ENCODE data around the gene CKS2. TPM values are rescaled to one million over a fixed set of nuclear protein-coding genes. Genes with fewer than 3 reads are reported as not detected.

Gene CKS2
- total RNA-seq, 1 donor from 2014 or later: 11.6 TPM

DNA sequence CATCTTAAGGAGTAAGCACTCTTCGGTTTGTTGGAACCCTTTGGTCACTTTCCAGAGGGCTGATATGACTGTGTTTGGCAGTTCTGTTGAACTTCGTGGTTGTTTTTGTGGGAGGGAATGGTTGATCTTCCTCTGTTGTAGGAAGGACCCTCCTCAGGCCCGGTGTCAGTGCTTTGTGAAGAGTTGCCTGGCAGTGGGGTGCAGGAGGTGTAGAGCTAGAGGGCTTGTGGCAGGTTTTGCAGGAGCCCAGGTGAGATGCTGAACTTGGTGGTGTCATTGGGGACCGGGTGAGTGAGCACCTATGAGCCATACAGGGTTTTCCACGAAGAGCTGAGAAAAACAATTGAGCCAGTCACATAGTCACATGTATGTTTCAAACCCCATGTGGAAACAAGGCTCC lies 34.5 kb downstream of the CKS2 start:
- Histone ChIP-seq H3K27ac (replicated peaks) (no peak overlapping the region), H3K4me3 (no peak overlapping the region), H3K9me3 (replicated peaks) (no peaks in the 10 kb centered on the region), H3K4me1 (no peaks in the 10 kb centered on the region), H3K27me3 (ENCODE audit: low read depth) (no peaks in the 10 kb centered on the region), H3K36me3 (peaks cover 100% of the 10 kb centered on the region)
- no peak for TF ChIP-seq CTCF (IDR thresholded peaks at IDR 0.05; ENCODE audit: borderline replicate concordance)
- DNase-seq: no peak
- intact Hi-C loops (cut with micrococcal nuclease): no loop called here

DNA sequence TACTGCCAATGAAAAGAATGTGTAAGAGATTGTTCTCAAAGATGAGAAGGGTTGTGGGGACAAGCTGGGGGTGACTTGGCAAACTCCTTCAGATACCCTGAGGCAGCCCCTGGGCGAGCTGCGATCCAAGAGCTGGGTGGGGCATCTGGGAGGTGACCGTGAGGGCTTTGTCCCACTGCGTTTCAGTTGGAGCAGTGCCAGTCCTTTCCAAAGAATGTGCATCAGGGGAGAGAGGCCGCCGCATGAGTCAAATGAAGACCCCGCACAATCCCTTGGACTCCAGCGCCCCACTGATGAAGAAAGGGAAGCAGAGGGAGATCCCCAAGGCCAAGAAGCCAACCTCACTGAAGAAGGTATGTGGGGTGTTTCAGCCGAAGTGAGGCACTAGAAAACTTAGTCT lies 35.7 kb downstream of the CKS2 start:
- no peak for DNase-seq
- TF ChIP-seq CTCF (IDR thresholded peaks at IDR 0.05; ENCODE audit: borderline replicate concordance): no peak
- no peak overlapping the region for H3K4me3 ChIP-seq
- H3K27me3 ChIP-seq (ENCODE audit: low read depth): no peaks in the 10 kb centered on the region
- no peak overlapping the region for H3K27ac ChIP-seq (replicated peaks)
- no peaks in the 10 kb centered on the region for H3K9me3 ChIP-seq (replicated peaks)
- peaks cover 7% of the 10 kb centered on the region for H3K4me1 ChIP-seq
- peaks cover 100% of the 10 kb centered on the region for H3K36me3 ChIP-seq
- intact Hi-C loops (cut with micrococcal nuclease): no loop called here

- Histone ChIP-seq H3K27ac (replicated peaks) (no peak overlapping the region), H3K9me3 (replicated peaks) (no peaks in the 10 kb centered on the region), H3K4me3 (no peak overlapping the region), H3K27me3 (ENCODE audit: low read depth) (no peaks in the 10 kb centered on the region), H3K4me1 (peaks cover 17% of the 10 kb centered on the region), H3K36me3 (peaks cover 100% of the 10 kb centered on the region)
- no peak for DNase-seq
- intact Hi-C loops (cut with micrococcal nuclease): no loop called here
- no peak for TF ChIP-seq CTCF (IDR thresholded peaks at IDR 0.05; ENCODE audit: borderline replicate concordance)
Observed at GRCh38 chr9:89347651-89348050, 36.7 kb downstream of the CKS2 start.

GRCh38 chr9:89349607-89350006 lies 38.6 kb downstream of the CKS2 start:
- Histone ChIP-seq H3K4me1 (peaks cover 36% of the 10 kb centered on the region), H3K27ac (replicated peaks) (no peak overlapping the region), H3K27me3 (ENCODE audit: low read depth) (no peaks in the 10 kb centered on the region), H3K4me3 (no peak overlapping the region), H3K9me3 (replicated peaks) (no peaks in the 10 kb centered on the region), H3K36me3 (peaks cover 100% of the 10 kb centered on the region)
- DNase-seq: no peak
- TF ChIP-seq CTCF (IDR thresholded peaks at IDR 0.05; ENCODE audit: borderline replicate concordance): no peak
- intact Hi-C loops (cut with micrococcal nuclease): no loop called here

- H3K4me3 ChIP-seq: no peak overlapping the region
- TF ChIP-seq CTCF (IDR thresholded peaks at IDR 0.05; ENCODE audit: borderline replicate concordance): no peak
- DNase-seq: no peak
- no peaks in the 10 kb centered on the region for H3K9me3 ChIP-seq (replicated peaks)
- H3K4me1 ChIP-seq: peaks cover 37% of the 10 kb centered on the region
- H3K36me3 ChIP-seq: peaks cover 100% of the 10 kb centered on the region
- intact Hi-C loops (cut with micrococcal nuclease): no loop called here
- H3K27me3 ChIP-seq (ENCODE audit: low read depth): no peaks in the 10 kb centered on the region
- H3K27ac ChIP-seq (replicated peaks): no peak overlapping the region
Observed at GRCh38 chr9:89350988-89351557, 40.1 kb downstream of the CKS2 start.
